C4-2B (cell line): ENCODE data around the gene MED13L.

ENCODE experiments used
- H3K27ac ChIP-seq: fragments of 450-650 bp; 2 replicates; pipeline ENCODE4 v1.5.1; 2017
- ZFX ChIP-seq: fragments of 450-650 bp; IDR thresholded peaks from 2 replicates; pipeline ENCODE4 v1.6.1; 2017
- TF ChIP-seq, protein P1 (sequence below): fragments of 450-650 bp; conservative IDR thresholded peaks from 2 replicates; pipeline ENCODE4 v1.5.1; 2017; ENCODE audit warnings: mild to moderate bottlenecking

The MED13L gene

DNA sequence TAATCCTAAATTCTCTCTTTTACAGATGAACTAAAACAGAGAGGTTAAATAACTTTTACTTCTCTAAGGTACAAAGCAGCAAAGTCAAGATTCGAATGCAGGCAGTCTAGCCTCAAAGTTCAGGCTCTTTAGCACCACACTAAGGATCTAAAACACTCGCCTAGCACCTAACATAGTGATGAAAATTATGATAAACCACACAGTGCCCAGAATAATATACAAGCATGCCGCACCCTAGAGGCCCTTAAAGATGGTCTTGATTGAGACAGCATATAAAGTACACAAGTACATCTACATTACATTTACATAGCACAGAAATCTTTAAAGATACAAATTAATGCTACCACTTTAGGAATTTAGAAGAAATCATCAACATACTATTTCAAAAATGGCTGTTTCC, 207.0 kb downstream of the MED13L start:
- TF ChIP-seq, protein P1, sequence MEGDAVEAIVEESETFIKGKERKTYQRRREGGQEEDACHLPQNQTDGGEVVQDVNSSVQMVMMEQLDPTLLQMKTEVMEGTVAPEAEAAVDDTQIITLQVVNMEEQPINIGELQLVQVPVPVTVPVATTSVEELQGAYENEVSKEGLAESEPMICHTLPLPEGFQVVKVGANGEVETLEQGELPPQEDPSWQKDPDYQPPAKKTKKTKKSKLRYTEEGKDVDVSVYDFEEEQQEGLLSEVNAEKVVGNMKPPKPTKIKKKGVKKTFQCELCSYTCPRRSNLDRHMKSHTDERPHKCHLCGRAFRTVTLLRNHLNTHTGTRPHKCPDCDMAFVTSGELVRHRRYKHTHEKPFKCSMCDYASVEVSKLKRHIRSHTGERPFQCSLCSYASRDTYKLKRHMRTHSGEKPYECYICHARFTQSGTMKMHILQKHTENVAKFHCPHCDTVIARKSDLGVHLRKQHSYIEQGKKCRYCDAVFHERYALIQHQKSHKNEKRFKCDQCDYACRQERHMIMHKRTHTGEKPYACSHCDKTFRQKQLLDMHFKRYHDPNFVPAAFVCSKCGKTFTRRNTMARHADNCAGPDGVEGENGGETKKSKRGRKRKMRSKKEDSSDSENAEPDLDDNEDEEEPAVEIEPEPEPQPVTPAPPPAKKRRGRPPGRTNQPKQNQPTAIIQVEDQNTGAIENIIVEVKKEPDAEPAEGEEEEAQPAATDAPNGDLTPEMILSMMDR = no peak
- TF ChIP-seq ZFX = no peak
- no peak overlapping the region for H3K27ac ChIP-seq

DNA sequence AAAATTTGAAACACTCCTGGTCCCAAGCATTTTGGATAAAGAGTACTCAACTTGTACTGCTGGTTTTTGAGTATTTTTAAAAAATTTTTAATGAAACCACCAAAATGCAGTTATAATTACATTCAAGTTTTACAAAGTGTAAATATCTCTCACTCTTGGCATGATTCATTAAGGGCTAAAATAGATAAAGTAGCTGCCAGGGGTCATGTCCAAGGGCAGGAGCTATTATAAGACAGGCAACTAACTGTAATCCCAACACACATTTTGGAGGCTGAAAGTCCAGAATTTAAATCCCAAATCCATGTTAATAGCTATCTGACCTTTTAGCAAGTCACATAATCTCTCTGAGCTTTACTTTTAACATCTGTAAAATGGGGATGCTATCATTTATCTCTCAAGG, 207.6 kb downstream of the MED13L start:
- TF ChIP-seq, protein P1 = no peak
- TF ChIP-seq ZFX = no peak
- no peak overlapping the region for H3K27ac ChIP-seq

DNA sequence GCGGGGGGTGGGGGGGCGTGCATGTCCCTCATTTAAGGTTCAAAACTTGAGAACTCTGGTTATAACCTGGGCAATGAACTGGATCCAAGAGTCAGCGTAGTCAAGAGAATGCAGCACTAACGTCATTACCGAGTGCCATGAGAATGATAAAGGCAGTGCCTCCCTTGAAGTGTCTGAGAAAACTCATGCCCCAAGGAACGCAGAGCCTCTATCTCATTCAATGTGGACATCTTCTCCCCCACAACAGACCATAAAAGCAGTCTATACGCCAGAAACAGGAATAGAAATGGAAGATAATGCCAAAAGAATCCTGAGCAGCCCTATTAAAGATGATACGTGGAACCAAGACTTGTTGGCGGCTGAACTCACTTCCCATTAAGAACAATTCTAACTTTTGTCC, 208.6 kb downstream of the MED13L start:
- TF ChIP-seq, protein P1 = no peak
- no peak for TF ChIP-seq ZFX
- H3K27ac ChIP-seq = no peak overlapping the region

DNA sequence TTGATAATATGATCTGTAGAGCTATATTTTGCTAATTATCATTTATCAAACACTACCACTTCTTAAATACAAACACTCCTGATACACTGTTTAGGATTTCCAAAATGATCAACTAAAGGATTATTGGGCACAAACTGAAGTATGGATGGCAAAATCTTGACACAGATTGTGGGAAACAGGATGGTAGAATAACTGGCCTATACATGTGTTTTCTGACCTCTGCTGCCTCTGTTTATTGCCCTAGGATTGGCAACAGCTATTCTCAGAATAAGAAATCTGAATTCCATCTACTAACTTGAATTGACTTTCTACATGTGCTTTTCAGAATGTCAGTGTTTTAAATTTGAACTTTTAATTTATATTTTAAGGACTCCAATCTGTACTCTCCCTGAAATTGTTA, 209.1 kb downstream of the MED13L start:
- H3K27ac ChIP-seq = no peak overlapping the region
- no peak for TF ChIP-seq ZFX
- TF ChIP-seq, protein P1 = no peak

DNA sequence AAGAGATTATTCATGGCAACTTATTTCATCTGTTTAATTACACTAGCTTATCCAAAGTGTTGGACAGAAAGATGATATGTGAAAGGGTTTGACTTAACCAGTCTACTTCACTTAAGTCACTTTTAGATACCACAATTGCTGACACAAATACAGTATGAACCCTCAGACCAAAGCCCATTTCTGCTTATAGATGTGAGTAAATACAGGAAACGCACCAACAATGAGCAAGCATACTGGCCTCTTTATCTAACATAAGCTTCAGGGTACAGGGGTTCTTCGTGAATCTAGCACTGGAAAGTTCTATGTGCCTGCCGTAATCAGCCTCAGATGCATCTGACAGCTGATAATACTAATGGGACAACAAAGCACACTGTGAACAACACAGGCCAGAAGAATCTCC, 209.6 kb downstream of the MED13L start:
- no peak for TF ChIP-seq ZFX
- TF ChIP-seq, protein P1 = no peak
- no peak overlapping the region for H3K27ac ChIP-seq

DNA sequence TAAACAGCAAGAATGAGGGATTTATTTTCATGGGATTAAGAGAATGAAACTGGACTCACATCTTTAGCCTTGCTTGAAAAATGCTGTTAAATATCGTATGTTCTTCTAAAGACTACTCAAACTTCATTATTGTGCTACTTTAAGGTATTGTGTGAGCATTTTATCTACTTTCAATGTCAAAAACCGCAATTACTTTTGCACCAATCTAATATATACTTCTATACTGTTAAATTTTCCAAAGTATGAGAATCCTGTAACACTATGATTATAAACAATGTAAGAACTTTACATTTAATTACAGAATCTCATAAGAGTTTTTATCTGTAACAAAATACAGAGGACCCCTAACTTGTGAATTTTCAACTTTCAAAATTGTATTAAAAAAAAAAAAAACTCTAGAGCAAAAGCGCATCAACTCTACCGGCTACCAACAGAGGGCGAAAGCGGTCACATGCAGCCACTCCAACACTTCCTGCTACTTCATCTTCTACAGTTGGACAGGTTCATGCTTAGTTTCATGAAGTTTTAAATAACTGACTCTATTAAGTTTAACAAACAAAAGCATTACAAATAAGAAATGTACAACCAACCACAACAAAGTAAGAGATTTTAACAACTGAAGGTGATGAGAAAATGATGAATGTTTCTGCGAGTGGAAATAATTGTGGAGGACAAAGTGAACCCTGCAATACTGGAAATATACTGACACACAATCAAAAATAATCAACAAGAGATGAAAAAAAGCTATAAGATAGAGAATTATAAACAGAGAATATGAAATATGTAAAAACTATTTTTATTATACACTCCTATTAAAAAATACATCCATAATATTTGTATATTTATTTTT, 210.9 kb downstream of the MED13L start:
- TF ChIP-seq, protein P1 = peak; percentile 91
- no peak for TF ChIP-seq ZFX

DNA sequence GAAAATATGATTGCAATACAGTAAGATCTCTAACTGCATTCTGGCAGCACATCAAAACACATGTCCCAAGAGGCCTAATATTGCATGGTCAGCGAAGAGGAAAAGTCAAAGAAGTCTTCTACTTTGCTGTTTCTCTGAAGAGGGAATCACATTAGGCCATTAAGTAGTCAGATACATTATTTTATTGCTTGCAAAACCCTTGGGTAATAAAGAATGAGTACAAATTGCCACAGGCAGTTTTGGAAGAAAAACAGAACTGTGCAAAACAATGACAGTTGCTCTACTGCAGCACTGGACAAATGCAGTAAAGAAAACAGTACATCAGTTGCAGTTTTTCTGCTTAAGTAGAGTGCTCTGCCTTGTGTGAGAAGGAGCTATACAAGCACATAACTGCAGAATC, 211.9 kb downstream of the MED13L start:
- H3K27ac ChIP-seq = no peak overlapping the region
- TF ChIP-seq, protein P1 = no peak
- no peak for TF ChIP-seq ZFX

More for the DNA sequence above, 210.9 kb downstream of the MED13L start:
- no peak overlapping the region for H3K27ac ChIP-seq
